ENCODE results near the gene PIK3C2G. TPM values are rescaled to one million over a fixed set of nuclear protein-coding genes. Genes with fewer than 3 reads are reported as not detected.
A peak's percentile ranks its signal among the peaks of the same experiment; 100 is the strongest.

Gene PIK3C2G
- total RNA-seq, 8 experiments from 2014 or later: 0.05 to 0.92 (median 0.19) TPM; not detected in 5

DNA sequence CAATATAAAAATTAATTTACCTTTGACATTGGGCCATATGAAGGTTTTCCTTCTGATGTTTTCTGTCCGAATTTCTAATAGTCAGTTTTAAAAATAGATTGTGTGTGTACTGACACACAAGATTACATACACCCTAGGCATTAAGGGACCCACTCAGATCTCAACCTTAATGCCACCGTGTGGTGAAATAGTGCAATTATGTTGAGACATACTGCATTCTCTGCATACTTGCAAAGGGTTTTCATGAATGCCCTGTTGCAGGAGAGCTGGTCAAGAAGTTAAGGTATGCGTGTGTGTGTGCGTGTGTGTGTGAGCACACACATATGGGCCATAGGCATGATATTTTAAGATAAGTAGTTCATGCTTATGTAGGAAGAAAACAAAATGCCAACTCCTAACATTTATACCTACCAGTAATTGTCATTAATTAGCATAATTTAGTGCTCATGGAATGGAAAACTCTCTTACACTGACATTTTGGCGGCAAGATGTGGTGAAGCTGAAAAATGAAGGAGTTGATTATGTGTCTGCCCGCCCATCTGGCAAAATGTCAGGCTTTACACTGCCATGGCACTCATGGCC is 58.8 kb downstream of the PIK3C2G start:
- Histone ChIP-seq H3K4me3 (no peak overlapping the region), H3K27ac (no peak overlapping the region), H3K4me1 (replicated peaks in 1 of 2) (no peaks in the 10 kb centered on the region)
- in situ Hi-C loops (cut with MboI; ENCODE audit: low pct_unique_long_range_greater_than_20kb in 2 of 9, low sequenced_read_pairs in 9 of 9, unreplicated experiment in 9 of 9): no loop called here
- peak in 4 of 8 experiments; percentile 84 to 97 (median 96) for ATAC-seq (replicated peaks in 6 of 8)
- 6 to 70% (median 55%) methylated on average over 1 to 6 of the region's 6 CpGs; no CpG with 5 or more reads in 1 of the 10 experiments for WGBS, 10 experiments

DNA sequence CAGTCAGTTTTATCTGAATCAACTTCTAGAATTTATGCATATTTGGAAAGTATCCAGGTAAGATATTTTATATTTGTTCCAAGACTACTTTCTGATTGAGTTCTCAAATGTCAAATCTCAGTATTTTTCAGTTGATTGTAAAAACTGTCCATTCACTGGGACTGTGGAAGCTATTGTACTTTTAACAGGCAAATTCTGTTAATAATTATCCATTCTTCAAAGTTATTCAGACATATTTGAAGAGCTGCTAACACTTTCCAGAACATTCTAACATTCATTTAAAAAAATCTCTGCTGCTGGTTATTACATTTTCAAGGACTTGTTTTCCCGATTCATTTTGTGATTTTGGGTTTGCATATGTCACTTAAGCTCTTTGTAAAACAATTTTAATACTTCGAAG is 59.7 kb downstream of the PIK3C2G start:
- in situ Hi-C loops (cut with MboI; ENCODE audit: low pct_unique_long_range_greater_than_20kb in 2 of 9, low sequenced_read_pairs in 9 of 9, unreplicated experiment in 9 of 9): no loop called here
- H3K4me1 ChIP-seq (replicated peaks in 1 of 2): no peaks in the 10 kb centered on the region
- ATAC-seq (replicated peaks in 6 of 8): no peak
- no peak overlapping the region for H3K27ac ChIP-seq
- no peak overlapping the region for H3K4me3 ChIP-seq
- WGBS, 10 experiments: 15 to 100% (median 84%) methylated on average over 1 to 2 of the region's 2 CpGs; no CpG with 5 or more reads in 1 of the 10 experiments

DNA sequence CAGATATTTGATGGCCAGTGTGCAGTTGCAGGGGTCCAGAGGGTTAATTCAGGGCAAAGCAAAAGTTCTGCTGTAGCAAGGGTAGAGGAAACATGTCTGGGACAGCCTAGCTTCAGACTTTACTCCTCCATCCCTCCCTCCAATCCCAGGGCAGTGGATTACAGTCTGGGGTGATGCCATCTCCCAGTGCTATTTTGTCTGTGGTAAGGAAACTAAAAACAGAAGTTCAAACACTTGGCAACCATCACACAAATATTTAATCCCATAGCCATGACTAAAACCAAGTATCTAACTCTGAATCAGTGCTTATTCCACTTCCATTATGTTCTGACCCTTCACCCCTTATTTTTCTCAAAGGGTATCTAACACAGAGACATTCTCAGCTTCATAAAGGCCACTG is 61.8 kb downstream of the PIK3C2G start:
- in situ Hi-C loops (cut with MboI; ENCODE audit: low pct_unique_long_range_greater_than_20kb in 2 of 9, low sequenced_read_pairs in 9 of 9, unreplicated experiment in 9 of 9): no loop called here
- H3K4me3 ChIP-seq: no peak overlapping the region
- no peak for ATAC-seq (replicated peaks in 6 of 8)
- no peak overlapping the region for H3K27ac ChIP-seq
- no peaks in the 10 kb centered on the region for H3K4me1 ChIP-seq (replicated peaks in 1 of 2)

DNA sequence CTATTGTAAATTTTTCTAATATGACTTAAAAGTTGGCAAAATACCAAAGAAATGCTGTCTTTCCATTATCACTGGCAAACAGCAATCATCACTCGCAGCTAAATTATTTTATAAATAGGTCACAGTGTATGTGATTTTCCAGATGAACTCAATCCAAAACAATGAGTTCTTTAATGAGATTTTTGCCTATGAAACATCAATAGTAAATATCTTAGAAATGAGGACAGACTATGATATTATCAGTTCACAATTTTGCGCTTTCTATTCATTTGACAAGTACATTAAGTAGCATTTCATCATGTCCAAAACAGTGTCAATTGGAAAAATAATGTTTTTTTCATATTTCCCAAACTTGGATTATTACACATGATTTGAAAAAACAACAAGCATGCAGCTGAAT is 65.7 kb downstream of the PIK3C2G start:
- no peak for ATAC-seq (replicated peaks in 6 of 8)
- Histone ChIP-seq H3K4me3 (no peak overlapping the region), H3K27ac (no peak overlapping the region), H3K4me1 (replicated peaks in 1 of 2) (no peaks in the 10 kb centered on the region)
- in situ Hi-C loops (cut with MboI; ENCODE audit: low pct_unique_long_range_greater_than_20kb in 2 of 9, low sequenced_read_pairs in 9 of 9, unreplicated experiment in 9 of 9): no loop called here
- 40 to 100% (median 91%) methylated on average over 2 of the region's 2 CpGs; no CpG with 5 or more reads in 1 of the 10 experiments for WGBS, 10 experiments

DNA sequence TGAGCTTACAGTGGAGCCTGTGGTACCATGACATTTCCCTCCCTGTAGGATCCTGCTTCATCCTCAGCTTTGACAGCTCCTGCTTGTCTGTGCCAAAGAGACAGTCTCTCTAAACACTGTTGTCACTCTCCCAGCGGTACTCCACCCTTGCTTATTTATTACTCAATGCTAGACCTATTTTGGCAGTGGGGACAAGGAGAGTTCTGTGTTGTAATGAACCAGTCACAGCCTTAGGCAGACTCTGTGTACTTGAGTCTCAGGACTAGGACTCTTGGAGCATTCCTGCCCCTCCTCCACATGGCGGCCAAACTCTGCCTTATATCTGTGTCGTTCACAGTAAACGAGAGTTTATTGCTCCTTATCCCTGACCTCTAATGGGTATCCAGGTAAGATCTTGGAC is 70.9 kb downstream of the PIK3C2G start:
- ATAC-seq (replicated peaks in 6 of 8): peak in 2 of 8 experiments; percentile 78 to 93
- in situ Hi-C loops (cut with MboI; ENCODE audit: low pct_unique_long_range_greater_than_20kb in 2 of 9, low sequenced_read_pairs in 9 of 9, unreplicated experiment in 9 of 9): no loop called here
- 10 to 96% (median 85%) methylated on average over 2 to 4 of the region's 4 CpGs; no CpG with 5 or more reads in 4 of the 10 experiments for WGBS, 10 experiments

DNA sequence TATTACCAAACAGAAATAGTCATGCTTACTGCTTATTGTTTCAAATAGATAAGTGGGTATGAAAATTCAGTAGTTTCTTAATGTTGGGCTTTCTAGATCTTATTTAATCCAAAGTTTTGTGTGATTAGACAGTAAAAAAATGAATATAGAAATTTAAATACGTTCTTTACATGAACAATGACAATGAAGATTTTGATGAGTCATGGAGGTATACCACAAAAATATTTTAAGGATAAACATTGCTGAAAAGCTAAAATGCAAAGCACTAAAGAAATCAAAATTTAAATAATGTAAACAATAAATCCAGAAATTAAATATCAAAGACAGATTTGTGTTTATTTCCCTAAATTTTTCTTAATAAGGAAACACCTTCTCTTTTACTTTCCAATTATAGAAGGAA is 78.3 kb downstream of the PIK3C2G start:
- H3K4me3 ChIP-seq: no peak overlapping the region
- no peak for ATAC-seq (replicated peaks in 6 of 8)
- no peak overlapping the region for H3K27ac ChIP-seq
- no peaks in the 10 kb centered on the region for H3K4me1 ChIP-seq (replicated peaks in 1 of 2)
- WGBS, 10 experiments: 0 to 100% (median 72%) methylated on average over 1 of the region's 1 CpG
- in situ Hi-C loops (cut with MboI; ENCODE audit: low pct_unique_long_range_greater_than_20kb in 2 of 9, low sequenced_read_pairs in 9 of 9, unreplicated experiment in 9 of 9): no loop called here

More for the DNA sequence above, 70.9 kb downstream of the PIK3C2G start:
- Histone ChIP-seq H3K4me3 (no peak overlapping the region), H3K4me1 (replicated peaks in 1 of 2) (no peaks in the 10 kb centered on the region), H3K27ac (no peak overlapping the region)

DNA sequence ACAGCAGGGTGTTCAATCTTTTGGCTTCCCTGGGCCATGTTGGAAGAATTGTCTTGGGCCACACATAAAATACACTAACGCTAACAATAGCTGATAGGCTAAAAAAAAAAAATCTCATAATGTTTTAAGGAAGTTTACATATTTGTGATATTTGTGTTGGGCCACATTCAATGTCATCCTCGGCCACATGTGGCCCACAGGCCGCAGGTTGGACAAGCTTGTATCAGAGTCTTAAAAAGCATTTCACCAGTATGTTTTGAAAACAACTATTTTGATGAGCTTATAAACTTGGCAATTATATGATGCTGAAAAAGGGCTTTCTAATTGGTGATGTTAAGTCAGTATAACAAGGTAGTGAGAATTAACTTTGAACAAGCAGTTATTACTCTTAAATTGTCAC is 78.9 kb downstream of the PIK3C2G start:
- in situ Hi-C loops (cut with MboI; ENCODE audit: low pct_unique_long_range_greater_than_20kb in 2 of 9, low sequenced_read_pairs in 9 of 9, unreplicated experiment in 9 of 9): no loop called here
- no peaks in the 10 kb centered on the region for H3K4me1 ChIP-seq (replicated peaks in 1 of 2)
- no peak overlapping the region for H3K4me3 ChIP-seq
- H3K27ac ChIP-seq: no peak overlapping the region
- no peak for ATAC-seq (replicated peaks in 6 of 8)
- WGBS, 10 experiments: 20 to 100% (median 77%) methylated on average over 1 to 3 of the region's 3 CpGs; no CpG with 5 or more reads in 1 of the 10 experiments

DNA sequence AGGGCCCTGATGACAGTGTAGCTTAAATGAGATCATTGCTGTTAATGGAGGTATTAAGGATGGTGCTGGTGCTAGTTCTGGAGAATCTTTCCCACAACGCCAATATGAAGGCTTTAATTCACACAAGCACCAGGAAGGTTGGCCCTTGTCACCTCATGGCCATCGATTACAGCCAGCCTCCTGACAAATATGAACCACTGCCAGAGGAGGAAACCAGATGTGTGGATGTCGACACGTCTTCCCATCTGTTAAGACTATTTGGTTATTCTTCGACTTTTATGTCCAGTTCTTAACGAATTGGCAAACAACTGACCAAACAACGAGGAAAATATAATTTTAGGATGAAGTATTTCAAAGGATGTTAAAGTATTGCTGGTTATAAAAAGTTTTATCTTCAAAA is 79.5 kb downstream of the PIK3C2G start:
- in situ Hi-C loops (cut with MboI; ENCODE audit: low pct_unique_long_range_greater_than_20kb in 2 of 9, low sequenced_read_pairs in 9 of 9, unreplicated experiment in 9 of 9): no loop called here
- WGBS, 10 experiments: 17 to 100% (median 76%) methylated on average over 1 to 7 of the region's 7 CpGs; no CpG with 5 or more reads in 1 of the 10 experiments
- no peak for ATAC-seq (replicated peaks in 6 of 8)
- no peak overlapping the region for H3K27ac ChIP-seq
- no peaks in the 10 kb centered on the region for H3K4me1 ChIP-seq (replicated peaks in 1 of 2)
- H3K4me3 ChIP-seq: no peak overlapping the region

DNA sequence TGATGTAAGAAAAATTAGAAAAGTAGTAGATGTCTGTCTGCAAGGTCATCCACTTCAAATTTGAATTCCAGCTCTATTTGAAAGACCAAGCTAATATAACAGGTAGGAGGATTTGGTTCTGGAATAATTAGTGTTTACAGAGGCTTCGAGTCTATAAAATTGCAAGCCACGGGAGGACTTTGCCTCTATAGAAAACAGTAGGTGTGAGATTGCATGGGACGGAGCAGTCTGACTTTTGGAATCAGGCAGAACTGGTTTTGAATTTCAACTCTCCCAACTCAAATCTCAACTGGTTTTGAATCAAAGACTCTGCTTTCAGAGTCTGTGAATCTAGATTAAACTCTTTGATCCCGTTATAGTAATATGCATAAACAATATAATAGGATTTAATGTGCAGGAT is 82.4 kb downstream of the PIK3C2G start:
- in situ Hi-C loops (cut with MboI; ENCODE audit: low pct_unique_long_range_greater_than_20kb in 2 of 9, low sequenced_read_pairs in 9 of 9, unreplicated experiment in 9 of 9): no loop called here
- ATAC-seq (replicated peaks in 6 of 8): no peak
- Histone ChIP-seq H3K27ac (no peak overlapping the region), H3K4me3 (no peak overlapping the region), H3K4me1 (replicated peaks in 1 of 2) (no peaks in the 10 kb centered on the region)
- 34 to 100% (median 82%) methylated on average over 1 to 4 of the region's 4 CpGs; no CpG with 5 or more reads in 1 of the 10 experiments for WGBS, 10 experiments

DNA sequence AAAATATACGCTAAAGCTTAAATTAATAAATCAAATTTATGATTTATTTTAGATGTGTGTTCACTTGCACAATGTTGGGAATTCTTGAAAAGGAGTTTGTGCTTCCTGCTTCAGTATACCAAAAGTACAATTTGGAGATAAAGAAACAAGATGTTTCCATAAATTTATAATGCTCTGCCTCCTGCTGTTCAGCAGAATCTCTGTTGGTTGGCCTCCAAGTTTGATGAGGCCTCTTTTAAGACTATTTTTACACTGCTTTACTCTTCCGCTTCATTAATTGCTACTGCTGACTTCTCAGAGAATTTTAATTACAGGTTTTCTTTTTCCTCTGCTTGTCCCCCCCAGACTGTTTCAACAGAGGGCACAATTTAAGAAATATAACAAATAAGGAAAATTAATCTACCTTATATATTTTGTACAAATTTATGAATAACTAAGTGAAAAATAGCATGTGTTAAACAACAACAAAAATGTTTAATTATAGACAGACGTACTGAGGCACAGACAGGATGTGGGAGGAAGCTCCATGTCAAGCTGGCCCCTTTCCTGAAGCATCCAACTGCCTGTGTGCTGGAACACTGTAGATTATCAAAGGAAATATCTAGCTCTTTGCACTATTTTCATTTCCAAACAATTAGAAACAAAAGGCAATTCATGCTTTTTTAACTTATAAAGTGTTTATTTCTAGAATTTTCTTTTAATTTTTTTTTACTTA is 83.9 kb downstream of the PIK3C2G start:
- WGBS, 10 experiments: 53 to 100% (median 85%) methylated on average over 1 to 3 of the region's 3 CpGs
- in situ Hi-C loops (cut with MboI; ENCODE audit: low pct_unique_long_range_greater_than_20kb in 2 of 9, low sequenced_read_pairs in 9 of 9, unreplicated experiment in 9 of 9): no loop called here
- H3K27ac ChIP-seq: no peak overlapping the region
- ATAC-seq (replicated peaks in 6 of 8): no peak
- no peaks in the 10 kb centered on the region for H3K4me1 ChIP-seq (replicated peaks in 1 of 2)
- no peak overlapping the region for H3K4me3 ChIP-seq

DNA sequence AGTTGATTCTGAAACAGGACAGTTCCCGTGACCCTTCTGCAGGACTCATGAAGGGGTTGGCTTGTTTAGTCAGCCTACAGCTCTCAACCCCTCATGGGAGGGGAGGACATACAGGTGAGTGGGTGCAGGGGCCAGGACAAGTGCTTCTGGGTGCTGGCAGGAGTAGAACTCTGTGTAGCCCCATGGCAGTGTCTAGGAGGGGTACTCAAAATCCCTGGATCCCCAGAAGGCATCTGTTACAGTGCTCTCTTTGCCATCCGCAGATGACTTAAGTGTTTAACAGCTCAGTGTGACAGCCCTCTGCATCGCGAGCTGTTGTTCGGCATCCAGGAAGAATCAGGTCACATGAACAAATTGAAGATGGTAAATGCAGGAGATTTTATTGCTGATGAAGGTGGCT is 91.0 kb downstream of the PIK3C2G start:
- no peak for ATAC-seq (replicated peaks in 6 of 8)
- H3K4me3 ChIP-seq: no peak overlapping the region
- H3K27ac ChIP-seq: no peak overlapping the region
- 92 to 100% (median 100%) methylated on average over 1 to 4 of the region's 5 CpGs; no CpG with 5 or more reads in 2 of the 10 experiments for WGBS, 10 experiments
- in situ Hi-C loops (cut with MboI; ENCODE audit: low pct_unique_long_range_greater_than_20kb in 2 of 9, low sequenced_read_pairs in 9 of 9, unreplicated experiment in 9 of 9): no loop called here
- H3K4me1 ChIP-seq (replicated peaks in 1 of 2): no peaks in the 10 kb centered on the region

DNA sequence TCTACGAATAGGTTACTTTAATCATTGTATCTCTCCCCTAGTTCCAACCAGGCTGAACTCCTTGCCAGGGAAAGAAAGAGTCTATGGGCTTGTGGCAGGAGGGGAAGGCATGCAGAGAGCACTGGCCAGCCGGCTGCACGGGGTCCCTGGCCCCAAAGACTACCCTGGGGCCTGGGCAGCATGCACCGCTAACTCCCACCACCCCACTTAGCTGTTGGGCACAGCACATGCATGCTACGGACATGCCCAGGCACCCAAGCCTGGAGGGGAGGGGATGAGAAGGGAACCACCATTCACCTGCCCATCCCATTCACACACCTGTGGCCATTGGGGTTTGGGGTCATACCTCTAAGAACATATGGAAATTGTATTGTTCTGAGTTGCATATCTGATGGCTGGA is 94.1 kb downstream of the PIK3C2G start:
- in situ Hi-C loops (cut with MboI; ENCODE audit: low pct_unique_long_range_greater_than_20kb in 2 of 9, low sequenced_read_pairs in 9 of 9, unreplicated experiment in 9 of 9): no loop called here

DNA sequence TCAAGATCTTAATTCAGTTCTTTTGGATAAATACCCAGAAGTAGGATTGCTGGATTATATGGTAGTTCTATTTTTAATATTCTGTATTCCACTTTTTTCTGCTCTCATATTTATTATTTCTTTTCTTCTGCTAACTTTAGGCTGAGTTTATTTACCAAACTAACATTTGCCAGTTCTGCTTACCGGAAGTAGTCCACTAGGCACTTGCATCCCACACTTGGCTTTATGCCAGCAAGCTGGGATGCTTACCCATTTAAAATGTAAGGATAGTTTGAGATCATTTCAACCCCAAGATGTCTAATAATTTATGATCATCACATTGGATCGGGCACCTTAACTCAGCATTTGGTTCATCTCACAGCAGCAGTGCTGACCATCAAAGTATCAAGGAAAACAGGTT is 96.8 kb downstream of the PIK3C2G start:
- WGBS, 10 experiments: 40 to 100% (median 75%) methylated on average over 1 to 2 of the region's 2 CpGs; no CpG with 5 or more reads in 3 of the 10 experiments
- in situ Hi-C loops (cut with MboI; ENCODE audit: low pct_unique_long_range_greater_than_20kb in 2 of 9, low sequenced_read_pairs in 9 of 9, unreplicated experiment in 9 of 9): no loop called here

More for the DNA sequence above, 94.1 kb downstream of the PIK3C2G start:
- H3K4me3 ChIP-seq: no peak overlapping the region
- H3K27ac ChIP-seq: no peak overlapping the region
- no peaks in the 10 kb centered on the region for H3K4me1 ChIP-seq (replicated peaks in 1 of 2)
- no peak for ATAC-seq (replicated peaks in 6 of 8)
- WGBS, 10 experiments: 38 to 100% (median 50%) methylated on average over 1 to 2 of the region's 5 CpGs; no CpG with 5 or more reads in 3 of the 10 experiments

DNA sequence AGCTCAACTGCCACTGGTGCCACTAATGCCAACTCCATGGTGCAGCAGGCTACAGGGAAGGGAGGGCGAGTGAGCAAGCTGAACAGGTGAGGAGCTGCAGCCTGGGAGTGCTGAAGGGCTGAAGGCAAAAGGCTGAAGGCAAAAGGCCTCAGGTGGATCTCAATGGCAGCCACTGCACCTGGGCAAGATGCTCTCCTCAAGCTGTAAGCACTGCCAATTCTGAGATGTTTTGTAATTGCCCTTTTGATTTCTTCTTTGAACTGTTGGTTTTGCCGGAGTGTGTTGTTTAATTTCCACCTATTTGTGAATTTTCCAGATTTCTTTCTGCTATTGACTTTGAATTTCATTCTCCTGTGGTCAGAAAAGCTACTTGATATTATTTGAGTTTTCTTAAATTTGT is 97.6 kb downstream of the PIK3C2G start:
- H3K4me3 ChIP-seq: no peak overlapping the region
- in situ Hi-C loops (cut with MboI; ENCODE audit: low pct_unique_long_range_greater_than_20kb in 2 of 9, low sequenced_read_pairs in 9 of 9, unreplicated experiment in 9 of 9): no loop called here
- H3K4me1 ChIP-seq (replicated peaks in 1 of 2): no peaks in the 10 kb centered on the region
- H3K27ac ChIP-seq: no peak overlapping the region
- 83 to 100% (median 95%) methylated on average over 1 to 2 of the region's 2 CpGs; no CpG with 5 or more reads in 4 of the 10 experiments for WGBS, 10 experiments
- ATAC-seq (replicated peaks in 6 of 8): no peak

More for the DNA sequence above, 96.8 kb downstream of the PIK3C2G start:
- Histone ChIP-seq H3K4me1 (replicated peaks in 1 of 2) (no peaks in the 10 kb centered on the region), H3K27ac (no peak overlapping the region), H3K4me3 (no peak overlapping the region)
- no peak for ATAC-seq (replicated peaks in 6 of 8)
